Neutrophil (primary cell): ENCODE measurements around the gene ZNF423.

Experiments used
- H3K27ac ChIP-seq: fragments of 200-600 bp; sonication (generic); 2 replicates; pipeline ENCODE4 v1.5.1; 2016; ENCODE audit warnings: mild to moderate bottlenecking, moderate library complexity
- H3K27me3 ChIP-seq: fragments of 200-600 bp; sonication (generic); 2 replicates; pipeline ENCODE4 v1.6.0; 2016; ENCODE audit warnings: mild to moderate bottlenecking
- H3K36me3 ChIP-seq: fragments of 200-600 bp; sonication (generic); 2 replicates; pipeline ENCODE4 v1.5.1; 2017
- H3K4me1 ChIP-seq, 2 experiments: fragments of 200-600 bp in 1 of 2; sonication (generic) in 1 of 2; 1 replicate in 1 of 2; 2 replicates in 1 of 2; pipeline versions ENCODE4 v1.5.1 to v1.6.1; 2013 to 2016; ENCODE audit warnings: low read depth in 1 of 2, low read length in 1 of 2, mild to moderate bottlenecking in 1 of 2, moderate library complexity in 1 of 2; ENCODE audit not compliant: control insufficient read depth in 1 of 2, insufficient read depth in 1 of 2
- H3K4me3 ChIP-seq, 2 experiments: fragments of 200-600 bp in 1 of 2; sonication (generic) in 1 of 2; 1 replicate in 1 of 2; 2 replicates in 1 of 2; pipeline ENCODE4 v1.5.1; 2013 to 2016; ENCODE audit warnings: low read depth in 1 of 2, low read length in 1 of 2, mild to moderate bottlenecking in 1 of 2, moderate library complexity in 1 of 2
- H3K9me3 ChIP-seq: fragments of 200-600 bp; sonication (generic); 2 replicates; pipeline ENCODE4 v1.5.1; 2016
- CTCF ChIP-seq: fragments of 200-600 bp; sonication (generic); IDR thresholded peaks from 2 replicates; pipeline ENCODE4 v1.5.1; 2016; ENCODE audit warnings: antibody characterized with exemption

ZNF423 gene

GRCh38 chr16:49617016-49617629 lies 238.8 kb downstream of the ZNF423 start:
- Histone ChIP-seq H3K27ac (no peak overlapping the region), H3K27me3 (no peaks in the 10 kb centered on the region), H3K36me3 (no peaks in the 10 kb centered on the region), H3K4me3 (no peak overlapping the region), H3K9me3 (no peaks in the 10 kb centered on the region), H3K4me1 (no peaks in the 10 kb centered on the region)
- no peak for TF ChIP-seq CTCF

- H3K9me3 ChIP-seq: no peaks in the 10 kb centered on the region
- H3K27ac ChIP-seq: no peak overlapping the region
Observed at GRCh38 chr16:49615576-49615975, 240.3 kb downstream of the ZNF423 start.

GRCh38 chr16:49610983-49611382 lies 244.9 kb downstream of the ZNF423 start:
- Histone ChIP-seq H3K9me3 (no peaks in the 10 kb centered on the region), H3K4me1 (no peaks in the 10 kb centered on the region), H3K27ac (no peak overlapping the region), H3K4me3 (no peak overlapping the region), H3K36me3 (no peaks in the 10 kb centered on the region), H3K27me3 (no peaks in the 10 kb centered on the region)
- no peak for TF ChIP-seq CTCF

More at GRCh38 chr16:49615576-49615975, 240.3 kb downstream of the ZNF423 start:
- H3K36me3 ChIP-seq: no peaks in the 10 kb centered on the region
- no peak for TF ChIP-seq CTCF
- no peaks in the 10 kb centered on the region for H3K4me1 ChIP-seq
- H3K27me3 ChIP-seq: no peaks in the 10 kb centered on the region
- no peak overlapping the region for H3K4me3 ChIP-seq

GRCh38 chr16:49608779-49609178 lies 247.1 kb downstream of the ZNF423 start:
- Histone ChIP-seq H3K36me3 (no peaks in the 10 kb centered on the region), H3K9me3 (no peaks in the 10 kb centered on the region), H3K27ac (no peak overlapping the region), H3K4me1 (no peaks in the 10 kb centered on the region), H3K27me3 (no peaks in the 10 kb centered on the region), H3K4me3 (no peak overlapping the region)
- TF ChIP-seq CTCF: no peak

- TF ChIP-seq CTCF: no peak
- H3K27me3 ChIP-seq: no peaks in the 10 kb centered on the region
Observed at GRCh38 chr16:49608098-49608497, 247.8 kb downstream of the ZNF423 start.

More at GRCh38 chr16:49608098-49608497, 247.8 kb downstream of the ZNF423 start:
- Histone ChIP-seq H3K9me3 (no peaks in the 10 kb centered on the region), H3K27ac (no peak overlapping the region), H3K4me1 (no peaks in the 10 kb centered on the region), H3K4me3 (no peak overlapping the region), H3K36me3 (no peaks in the 10 kb centered on the region)
